Endothelial cell (in vitro differentiated cells): ENCODE results near the gene FFAR4. TPM values are rescaled to one million over a fixed set of nuclear protein-coding genes. Genes with fewer than 3 reads are reported as not detected.

Source experiments
- DNase-seq: peaks from one replicate; pipeline ENCODE4 v3.0.0; 2021; ENCODE audit warnings: low spot score
- H3K27ac Mint-ChIP-seq: one replicate; pipeline ENCODE4 v1.8.0; 2021; ENCODE audit warnings: mixed read lengths, inconsistent platforms; ENCODE audit not compliant: unreplicated experiment
- H3K27me3 Mint-ChIP-seq: one replicate; pipeline ENCODE4 v1.8.0; 2021; ENCODE audit warnings: mild to moderate bottlenecking, moderate library complexity, mixed read lengths, inconsistent platforms; ENCODE audit not compliant: unreplicated experiment
- H3K36me3 Mint-ChIP-seq: one replicate; pipeline ENCODE4 v1.8.0; 2021; ENCODE audit warnings: mild to moderate bottlenecking, low read depth, mixed read lengths, inconsistent platforms; ENCODE audit not compliant: unreplicated experiment
- H3K4me1 Mint-ChIP-seq: one replicate; pipeline ENCODE4 v1.8.0; 2021; ENCODE audit warnings: mild to moderate bottlenecking, mixed read lengths, inconsistent platforms; ENCODE audit not compliant: unreplicated experiment
- H3K4me3 Mint-ChIP-seq: one replicate; pipeline ENCODE4 v1.8.0; 2021; ENCODE audit warnings: mild to moderate bottlenecking, mixed read lengths, inconsistent platforms; ENCODE audit not compliant: unreplicated experiment
- H3K9me3 Mint-ChIP-seq: one replicate; pipeline ENCODE4 v1.8.0; 2021; ENCODE audit warnings: mixed read lengths, inconsistent platforms; ENCODE audit not compliant: unreplicated experiment
- CTCF ChIP-seq: fragments of 200-600 bp; sonication (generic); IDR thresholded peaks from one replicate; pipeline ENCODE4 v1.5.0; 2021; ENCODE audit warnings: antibody characterized with exemption; ENCODE audit not compliant: unreplicated experiment
- total RNA-seq: library from RNA; stranded (reverse); fragmentation: NEBNext Ultra II Directional; extraction: Animal tissue kit (Norgen Biotek cat#: 25700); gene quantifications from one replicate; pipeline ENCODE4 v1.2.1, GENCODE V29; 2021; ENCODE audit not compliant: unreplicated experiment

The FFAR4 gene
- total RNA-seq, 1 donor from 2014 or later = not detected

- Mint-ChIP-seq H3K4me3 (no peak overlapping the region), H3K36me3 (no peaks in the 10 kb centered on the region), H3K4me1 (no peaks in the 10 kb centered on the region), H3K9me3 (no peaks in the 10 kb centered on the region), H3K27ac (no peak overlapping the region), H3K27me3 (peaks cover 5% of the 10 kb centered on the region)
- TF ChIP-seq CTCF = no peak
- no peak for DNase-seq
These were observed 5.9 kb upstream of the FFAR4 start for GRCh38 chr10:93560541-93560940.

- Mint-ChIP-seq H3K4me3 (no peak overlapping the region), H3K4me1 (no peaks in the 10 kb centered on the region), H3K9me3 (no peaks in the 10 kb centered on the region), H3K27me3 (peaks cover 16% of the 10 kb centered on the region), H3K27ac (no peak overlapping the region), H3K36me3 (no peaks in the 10 kb centered on the region)
- no peak for TF ChIP-seq CTCF
- DNase-seq = no peak
These were observed 1.0 kb upstream of the FFAR4 start for GRCh38 chr10:93565446-93565845.

DNA sequence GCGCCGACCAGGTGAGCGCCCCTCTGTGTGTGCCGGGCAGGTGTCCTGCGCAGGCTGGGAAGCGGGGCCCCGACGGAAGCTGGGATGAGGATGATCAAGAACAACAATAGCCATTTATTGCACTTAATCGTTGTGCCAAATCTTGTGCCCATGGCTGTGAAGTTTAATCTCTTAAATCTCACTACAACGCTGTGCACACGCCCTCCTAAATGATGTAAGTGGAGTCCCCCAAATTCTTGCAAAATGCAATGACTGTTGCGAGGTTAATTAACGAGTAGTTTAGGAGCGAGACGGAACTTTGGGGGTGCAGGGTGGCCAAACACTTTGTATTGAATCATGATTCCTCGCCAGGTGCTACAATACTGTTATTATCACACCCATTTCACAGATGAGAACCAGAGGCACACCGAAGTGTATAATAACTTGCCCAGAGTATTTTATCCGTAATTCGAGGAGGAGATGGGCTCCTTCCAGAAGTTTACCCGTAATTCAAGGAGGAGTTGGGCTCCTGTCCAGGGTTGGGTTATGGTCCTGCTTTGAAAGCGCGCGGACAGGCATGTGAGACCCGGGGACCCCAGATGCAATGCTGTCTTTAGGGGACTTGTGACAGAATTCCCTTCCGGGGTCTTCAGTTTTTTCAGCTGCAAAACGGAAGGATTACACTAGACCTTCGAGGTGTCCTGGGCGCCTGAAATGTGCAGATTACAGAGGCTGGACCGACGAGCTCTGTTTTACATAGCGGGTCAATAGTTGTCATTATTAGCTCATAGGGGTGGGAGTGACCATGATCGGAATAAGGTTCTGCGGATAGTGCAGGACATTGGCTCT lies 1.0 kb downstream of the FFAR4 start:
- H3K27ac Mint-ChIP-seq = no peak overlapping the region
- no peak for TF ChIP-seq CTCF
- DNase-seq = no peak
- H3K4me1 Mint-ChIP-seq = peaks cover 6% of the 10 kb centered on the region
- peak overlapping the region; percentile 65 for H3K4me3 Mint-ChIP-seq
- peaks cover 18% of the 10 kb centered on the region for H3K27me3 Mint-ChIP-seq
- H3K36me3 Mint-ChIP-seq = no peaks in the 10 kb centered on the region
- H3K9me3 Mint-ChIP-seq = no peaks in the 10 kb centered on the region

GRCh38 chr10:93568105-93568390 lies 1.6 kb downstream of the FFAR4 start:
- Mint-ChIP-seq H3K4me3 (no peak overlapping the region), H3K9me3 (no peaks in the 10 kb centered on the region), H3K27me3 (peaks cover 20% of the 10 kb centered on the region), H3K27ac (no peak overlapping the region), H3K36me3 (no peaks in the 10 kb centered on the region), H3K4me1 (peaks cover 11% of the 10 kb centered on the region)
- DNase-seq = no peak
- TF ChIP-seq CTCF = no peak

DNA sequence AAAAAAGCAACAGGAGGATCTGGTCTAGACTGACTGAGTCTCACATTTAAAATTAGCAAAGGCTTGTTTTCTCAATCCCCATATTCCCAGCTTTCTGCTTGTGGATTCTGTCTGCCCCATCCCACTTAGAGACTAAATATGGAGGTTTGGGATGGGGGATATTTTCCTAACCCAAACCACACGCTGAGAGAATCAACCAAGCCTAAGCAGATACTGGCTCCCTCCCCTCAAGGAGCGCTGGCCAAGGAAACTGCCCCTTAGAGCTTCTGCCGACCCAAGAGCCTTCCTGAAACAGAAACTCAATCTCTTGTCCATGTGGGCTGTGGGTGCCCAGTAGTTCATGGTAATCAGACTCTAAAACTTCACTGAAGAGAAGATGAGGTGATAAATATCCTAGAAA lies 3.9 kb downstream of the FFAR4 start:
- DNase-seq = no peak
- Mint-ChIP-seq H3K27me3 (peaks cover 18% of the 10 kb centered on the region), H3K9me3 (no peaks in the 10 kb centered on the region), H3K36me3 (no peaks in the 10 kb centered on the region), H3K27ac (no peak overlapping the region), H3K4me3 (no peak overlapping the region), H3K4me1 (peaks cover 16% of the 10 kb centered on the region)
- no peak for TF ChIP-seq CTCF
